ENCODE measurements around the gene MTARC1. TPM values are rescaled to one million over a fixed set of nuclear protein-coding genes. Genes with fewer than 3 reads are reported as not detected.

Gene MTARC1
- total and polyA plus RNA-seq, 2 donors (not counting 1 experiment from before 2014, with no cell fraction given), result 0.49 to 2.9 TPM

DNA sequence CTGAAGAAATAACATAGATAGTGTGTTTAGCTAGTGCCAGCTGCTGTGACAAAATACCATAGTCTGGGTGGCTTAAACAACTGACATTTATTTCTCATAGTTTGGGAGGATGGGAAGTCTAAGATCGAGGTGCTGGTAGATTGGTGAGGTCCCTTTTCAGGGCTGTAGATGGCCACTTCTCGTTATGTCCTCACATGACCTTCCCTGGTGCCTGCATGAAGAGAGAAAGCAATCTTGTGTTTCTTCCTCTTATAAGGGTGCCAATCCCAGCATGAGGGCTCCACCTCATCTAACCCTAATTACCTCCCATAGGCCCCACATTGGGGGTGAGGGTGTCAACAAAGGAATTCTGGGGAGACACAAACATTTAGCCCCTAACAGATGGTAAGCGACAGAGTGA, 29.3 kb upstream of the MTARC1 start:
- ChIA-PET POLR2A (no interaction called here), CTCF (interaction anchor here (0.7 to 1.0 kb wide), 2 partner anchors 17 to 24 kb away, joined by 3 to 4 read pairs; no protein-coding TSS in a partner anchor)
- no peak overlapping the region for H3K4me3 Mint-ChIP-seq
- H3K9me3 ChIP-seq (ENCODE audit: control extremely low read depth in 1 of 3, control insufficient read depth in 2 of 3, insufficient read depth in 1 of 3, low read length in 2 of 3), result no peaks in the 10 kb centered on the region
- TF ChIP-seq, protein P1, sequence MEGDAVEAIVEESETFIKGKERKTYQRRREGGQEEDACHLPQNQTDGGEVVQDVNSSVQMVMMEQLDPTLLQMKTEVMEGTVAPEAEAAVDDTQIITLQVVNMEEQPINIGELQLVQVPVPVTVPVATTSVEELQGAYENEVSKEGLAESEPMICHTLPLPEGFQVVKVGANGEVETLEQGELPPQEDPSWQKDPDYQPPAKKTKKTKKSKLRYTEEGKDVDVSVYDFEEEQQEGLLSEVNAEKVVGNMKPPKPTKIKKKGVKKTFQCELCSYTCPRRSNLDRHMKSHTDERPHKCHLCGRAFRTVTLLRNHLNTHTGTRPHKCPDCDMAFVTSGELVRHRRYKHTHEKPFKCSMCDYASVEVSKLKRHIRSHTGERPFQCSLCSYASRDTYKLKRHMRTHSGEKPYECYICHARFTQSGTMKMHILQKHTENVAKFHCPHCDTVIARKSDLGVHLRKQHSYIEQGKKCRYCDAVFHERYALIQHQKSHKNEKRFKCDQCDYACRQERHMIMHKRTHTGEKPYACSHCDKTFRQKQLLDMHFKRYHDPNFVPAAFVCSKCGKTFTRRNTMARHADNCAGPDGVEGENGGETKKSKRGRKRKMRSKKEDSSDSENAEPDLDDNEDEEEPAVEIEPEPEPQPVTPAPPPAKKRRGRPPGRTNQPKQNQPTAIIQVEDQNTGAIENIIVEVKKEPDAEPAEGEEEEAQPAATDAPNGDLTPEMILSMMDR (IDR thresholded peaks at IDR 0.05), result no peak
- TF ChIP-seq EZH2 (IDR thresholded peaks at IDR 0.05; ENCODE audit: borderline replicate concordance, insufficient read depth, low read depth, low read length, poor library complexity, severe bottlenecking), result no peak
- H3K4me1 Mint-ChIP-seq, result no peaks in the 10 kb centered on the region
- no peak overlapping the region for H3K27ac ChIP-seq (ENCODE audit: low read length in 2 of 2)
- H3K79me2 ChIP-seq (ENCODE audit: control insufficient read depth, insufficient read depth, low read length), result no peaks in the 10 kb centered on the region
- no peak overlapping the region for H2AFZ ChIP-seq (ENCODE audit: insufficient read depth, low read depth, low read length, poor library complexity, severe bottlenecking)
- 100% methylated on average over 1 of the region's 3 CpGs for WGBS (ENCODE audit: insufficient coverage)
- no peaks in the 10 kb centered on the region for H3K9me3 Mint-ChIP-seq (ENCODE audit: insufficient read depth)
- intact Hi-C loops (cut with micrococcal nuclease), result no loop called here
- no peaks in the 10 kb centered on the region for H3K36me3 ChIP-seq (replicated peaks in 1 of 2; ENCODE audit: control extremely low read depth in 1 of 2, control insufficient read depth in 1 of 2, extremely low read depth in 1 of 2, insufficient read depth in 2 of 2, low read length in 1 of 2)
- peaks cover 0 to 2% (median under 1%) of the 10 kb centered on the region in 4 experiments for H3K27me3 ChIP-seq (replicated peaks in 1 of 4; ENCODE audit: control extremely low read depth in 1 of 4, control insufficient read depth in 3 of 4, insufficient read depth in 4 of 4, low read length in 3 of 4)
- H3K4me2 ChIP-seq (replicated peaks; ENCODE audit: low read depth, low read length, poor library complexity, severe bottlenecking), result no peak overlapping the region
- DNase-seq (no peak), ATAC-seq (ENCODE audit: low read depth) (no peak)
- no peak overlapping the region for H3K9ac ChIP-seq (ENCODE audit: low read length)
- H3K4me1 ChIP-seq (ENCODE audit: control insufficient read depth in 2 of 2, insufficient read depth in 2 of 2, low read length in 2 of 2), result no peaks in the 10 kb centered on the region
- H3K4me3 ChIP-seq (ENCODE audit: control extremely low read depth in 1 of 5, extremely low read depth in 1 of 5, insufficient read depth in 1 of 5, low read depth in 2 of 5, low read length in 4 of 5), result no peak overlapping the region
- H3K27me3 Mint-ChIP-seq, result no peaks in the 10 kb centered on the region
- H4K20me1 ChIP-seq (ENCODE audit: control insufficient read depth, insufficient read depth, low read length, poor library complexity, severe bottlenecking), result no peaks in the 10 kb centered on the region
- no peak overlapping the region for H3K27ac Mint-ChIP-seq

GRCh38 chr1:220759147-220759546, 27.6 kb upstream of the MTARC1 start:
- no peaks in the 10 kb centered on the region for H3K36me3 ChIP-seq (replicated peaks in 1 of 2; ENCODE audit: control extremely low read depth in 1 of 2, control insufficient read depth in 1 of 2, extremely low read depth in 1 of 2, insufficient read depth in 2 of 2, low read length in 1 of 2)
- no peak overlapping the region for H3K27ac ChIP-seq (ENCODE audit: low read length in 2 of 2)
- no peak overlapping the region for H3K9ac ChIP-seq (ENCODE audit: low read length)
- Mint-ChIP-seq H3K27me3 (no peaks in the 10 kb centered on the region), H3K9me3 (ENCODE audit: insufficient read depth) (no peaks in the 10 kb centered on the region), H3K27ac (no peak overlapping the region), H3K4me3 (no peak overlapping the region), H3K4me1 (no peaks in the 10 kb centered on the region)
- DNase-seq (no peak), ATAC-seq (ENCODE audit: low read depth) (no peak)
- H3K79me2 ChIP-seq (ENCODE audit: control insufficient read depth, insufficient read depth, low read length), result no peaks in the 10 kb centered on the region
- no peak overlapping the region for H2AFZ ChIP-seq (ENCODE audit: insufficient read depth, low read depth, low read length, poor library complexity, severe bottlenecking)
- POLR2A ChIA-PET, result no interaction called here
- no peak overlapping the region for H3K4me2 ChIP-seq (replicated peaks; ENCODE audit: low read depth, low read length, poor library complexity, severe bottlenecking)
- CTCF ChIA-PET, result interaction anchor here (1.2 to 1.6 kb wide), 2 partner anchors 16 to 26 kb away, joined by 3 to 5 read pairs; no protein-coding TSS in a partner anchor
- 97% methylated on average over 3 of the region's 3 CpGs for WGBS (ENCODE audit: insufficient coverage)
- H3K9me3 ChIP-seq (ENCODE audit: control extremely low read depth in 1 of 3, control insufficient read depth in 2 of 3, insufficient read depth in 1 of 3, low read length in 2 of 3), result no peaks in the 10 kb centered on the region
- H3K4me3 ChIP-seq (ENCODE audit: control extremely low read depth in 1 of 5, extremely low read depth in 1 of 5, insufficient read depth in 1 of 5, low read depth in 2 of 5, low read length in 4 of 5), result no peak overlapping the region
- intact Hi-C loops (cut with micrococcal nuclease), result no loop called here
- TF ChIP-seq EZH2 (IDR thresholded peaks at IDR 0.05; ENCODE audit: borderline replicate concordance, insufficient read depth, low read depth, low read length, poor library complexity, severe bottlenecking), result no peak
- peaks cover 0 to 2% (median 0%) of the 10 kb centered on the region in 4 experiments for H3K27me3 ChIP-seq (replicated peaks in 1 of 4; ENCODE audit: control extremely low read depth in 1 of 4, control insufficient read depth in 3 of 4, insufficient read depth in 4 of 4, low read length in 3 of 4)
- no peaks in the 10 kb centered on the region for H3K4me1 ChIP-seq (ENCODE audit: control insufficient read depth in 2 of 2, insufficient read depth in 2 of 2, low read length in 2 of 2)
- H4K20me1 ChIP-seq (ENCODE audit: control insufficient read depth, insufficient read depth, low read length, poor library complexity, severe bottlenecking), result no peaks in the 10 kb centered on the region

Measured in B cell (primary cell).